NCI-H1105 treated with DMSO at 0.1 percent for 48 hours (cell line): ENCODE measurements around the gene FFAR2.

Experiments used
- DNase-seq: peaks from one replicate; lab custom pipeline; 2025; lab: John Stamatoyannopoulos, UW

Gene FFAR2

GRCh38 chr19:35425682-35426081, 22.4 kb upstream of the FFAR2 start:
- no peak for DNase-seq

DNA sequence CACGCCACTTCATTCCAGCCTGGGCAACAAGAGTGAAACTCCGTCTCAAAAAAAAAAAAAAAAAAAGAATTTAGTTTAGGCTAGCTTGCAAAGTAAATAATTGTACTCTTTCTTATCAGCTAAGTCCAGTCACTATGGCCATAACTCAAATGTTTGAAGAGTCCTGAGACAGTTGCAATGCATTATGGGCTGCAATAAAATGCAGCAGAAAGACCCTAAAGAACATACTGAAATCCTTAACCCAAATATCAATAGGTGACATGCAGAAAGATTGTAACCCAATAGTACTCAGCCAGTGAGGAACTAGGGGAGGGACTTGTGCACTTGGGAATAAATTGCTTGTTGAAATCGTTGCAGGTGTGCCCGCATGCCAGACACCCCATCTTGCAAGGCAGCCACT, 20.9 kb upstream of the FFAR2 start:
- no peak for DNase-seq

GRCh38 chr19:35429698-35430408, 18.2 kb upstream of the FFAR2 start:
- DNase-seq = no peak

DNA sequence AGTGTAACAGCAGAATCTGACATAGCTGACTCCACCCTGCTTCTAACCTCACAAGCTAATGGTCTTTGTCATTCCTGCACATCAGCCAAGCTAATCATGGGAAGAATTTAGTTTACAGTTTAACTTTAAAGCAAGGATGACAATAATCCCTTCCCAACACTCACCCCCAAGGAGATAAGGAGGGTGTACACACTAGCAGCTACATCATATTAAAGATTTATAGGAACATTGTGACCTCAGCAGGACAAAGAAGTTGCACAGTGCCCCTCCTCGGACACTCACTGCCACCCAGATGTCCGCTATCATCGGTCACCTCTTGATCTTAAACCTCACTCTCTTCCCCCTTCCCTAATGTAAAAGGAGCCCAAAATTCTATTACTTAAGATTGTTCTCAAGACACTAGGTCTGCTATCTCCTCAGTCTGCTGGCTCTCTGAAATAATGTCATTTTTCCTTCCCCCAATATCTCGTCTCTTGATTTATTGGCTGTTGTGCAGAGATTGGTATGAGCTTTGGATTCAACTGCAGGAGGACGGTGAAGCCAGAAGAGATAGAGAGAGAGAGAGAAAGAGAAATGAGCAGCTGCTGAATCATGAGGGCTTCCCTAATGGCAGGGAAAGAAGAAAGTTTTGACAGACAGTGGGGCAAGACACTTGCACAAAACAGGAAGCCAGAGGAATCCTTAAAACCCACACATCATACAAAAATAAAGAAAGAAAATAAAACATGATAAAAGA, 17.5 kb upstream of the FFAR2 start:
- DNase-seq = no peak

GRCh38 chr19:35431145-35431807, 16.8 kb upstream of the FFAR2 start:
- no peak for DNase-seq

DNA sequence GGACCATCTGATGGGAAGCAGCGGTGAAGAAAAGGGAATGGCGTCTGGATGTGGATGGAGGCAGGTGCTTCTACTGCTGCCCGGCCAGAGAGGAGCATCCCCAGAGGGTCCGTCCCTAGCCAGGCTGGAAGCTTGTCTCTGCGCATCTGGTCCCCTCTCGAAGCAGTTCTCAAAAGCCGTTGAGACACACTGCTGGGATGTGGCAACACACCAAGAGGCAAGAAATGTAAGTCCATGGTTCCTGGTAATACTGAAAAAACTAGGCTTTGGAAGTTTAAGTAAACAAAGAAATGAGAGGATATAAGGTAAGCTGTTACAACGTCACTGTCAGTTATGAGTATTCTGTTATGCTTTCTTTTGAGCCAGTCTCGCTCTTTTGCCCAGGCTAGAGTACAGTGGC, 15.1 kb upstream of the FFAR2 start:
- no peak for DNase-seq

GRCh38 chr19:35433448-35433847, 14.6 kb upstream of the FFAR2 start:
- DNase-seq = no peak

- no peak for DNase-seq
Measured at GRCh38 chr19:35435896-35436295, 12.2 kb upstream of the FFAR2 start.

GRCh38 chr19:35436477-35437405, 11.3 kb upstream of the FFAR2 start:
- peak; percentile 11 for DNase-seq

- DNase-seq = no peak
Measured at GRCh38 chr19:35437406-35437951, 10.6 kb upstream of the FFAR2 start.

DNA sequence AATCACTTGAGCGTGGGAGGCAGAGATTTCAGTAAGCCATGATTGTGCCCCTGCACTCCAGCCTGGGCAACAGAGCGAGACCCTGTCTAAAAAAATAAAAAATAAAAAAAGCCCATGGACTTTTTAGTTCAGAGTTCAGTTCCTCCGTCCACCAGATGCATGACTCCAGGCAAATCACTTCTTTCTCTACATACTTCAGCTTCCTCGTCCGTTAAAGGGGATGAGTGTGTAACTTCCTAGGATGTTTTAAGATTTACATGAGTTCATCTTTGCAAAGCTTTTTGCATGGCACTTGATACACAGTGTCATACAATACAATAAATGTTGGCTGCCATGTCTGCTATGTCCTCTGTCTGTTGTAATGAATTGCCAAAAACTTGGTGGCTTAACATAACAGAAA, 10.0 kb upstream of the FFAR2 start:
- no peak for DNase-seq

GRCh38 chr19:35438527-35438926, 9.5 kb upstream of the FFAR2 start:
- DNase-seq = no peak

DNA sequence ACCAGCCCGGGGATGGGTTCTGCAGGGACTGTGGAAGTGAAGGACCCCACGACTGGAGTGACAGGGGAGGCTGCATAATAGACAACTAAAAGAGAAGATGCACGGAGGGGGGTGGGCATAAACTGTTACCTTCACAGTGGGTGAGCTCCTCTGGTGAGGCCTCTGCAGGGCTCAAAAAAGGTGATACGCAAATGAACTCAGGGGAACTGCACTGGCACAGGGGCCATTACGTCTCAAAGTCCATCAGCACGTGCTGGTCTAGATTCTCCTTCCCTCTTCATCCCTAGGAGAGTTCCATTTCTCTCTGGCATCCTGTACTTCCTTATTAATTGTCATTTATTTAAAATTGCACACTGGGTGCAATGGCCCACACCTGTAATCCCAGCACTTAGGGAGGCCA, 8.1 kb upstream of the FFAR2 start:
- DNase-seq = no peak

DNA sequence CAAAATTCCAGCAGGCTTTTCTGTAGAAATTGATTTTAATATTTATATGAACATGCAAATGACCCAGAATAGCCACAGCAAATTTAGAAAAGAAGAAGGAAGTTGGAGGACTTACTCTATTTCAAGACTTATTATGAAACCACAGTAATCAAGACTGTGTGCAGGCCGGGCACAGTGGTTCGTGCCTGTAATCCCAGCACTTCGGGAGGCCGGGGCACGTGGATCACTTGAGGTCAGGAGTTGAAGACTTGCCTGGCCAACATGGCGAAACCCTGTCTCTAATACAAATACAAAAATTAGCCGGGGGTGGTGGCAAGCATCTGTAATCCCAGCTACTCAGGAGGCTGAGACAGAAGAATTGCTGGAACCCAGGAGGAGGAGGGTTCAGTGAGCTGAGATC, 6.0 kb upstream of the FFAR2 start:
- DNase-seq = no peak

DNA sequence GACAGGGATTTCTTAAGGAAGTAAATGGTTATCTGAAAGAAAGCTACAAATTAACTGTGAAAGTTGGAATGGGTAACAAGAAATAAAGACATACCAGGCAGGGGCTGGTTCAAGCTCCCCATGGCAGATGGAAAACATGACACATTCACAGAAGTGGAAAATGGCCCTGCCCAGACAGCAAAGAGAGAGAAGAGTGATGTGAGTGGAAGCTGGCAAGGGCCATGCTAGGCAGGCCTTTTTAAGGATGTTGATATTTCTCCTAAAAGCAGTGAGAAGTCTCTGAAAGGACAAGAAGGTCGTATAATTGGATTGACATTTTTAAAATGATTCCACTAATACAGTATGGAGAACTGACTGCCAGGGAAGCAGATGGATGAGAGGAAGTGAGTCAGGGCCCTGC, 3.3 kb upstream of the FFAR2 start:
- no peak for DNase-seq

DNA sequence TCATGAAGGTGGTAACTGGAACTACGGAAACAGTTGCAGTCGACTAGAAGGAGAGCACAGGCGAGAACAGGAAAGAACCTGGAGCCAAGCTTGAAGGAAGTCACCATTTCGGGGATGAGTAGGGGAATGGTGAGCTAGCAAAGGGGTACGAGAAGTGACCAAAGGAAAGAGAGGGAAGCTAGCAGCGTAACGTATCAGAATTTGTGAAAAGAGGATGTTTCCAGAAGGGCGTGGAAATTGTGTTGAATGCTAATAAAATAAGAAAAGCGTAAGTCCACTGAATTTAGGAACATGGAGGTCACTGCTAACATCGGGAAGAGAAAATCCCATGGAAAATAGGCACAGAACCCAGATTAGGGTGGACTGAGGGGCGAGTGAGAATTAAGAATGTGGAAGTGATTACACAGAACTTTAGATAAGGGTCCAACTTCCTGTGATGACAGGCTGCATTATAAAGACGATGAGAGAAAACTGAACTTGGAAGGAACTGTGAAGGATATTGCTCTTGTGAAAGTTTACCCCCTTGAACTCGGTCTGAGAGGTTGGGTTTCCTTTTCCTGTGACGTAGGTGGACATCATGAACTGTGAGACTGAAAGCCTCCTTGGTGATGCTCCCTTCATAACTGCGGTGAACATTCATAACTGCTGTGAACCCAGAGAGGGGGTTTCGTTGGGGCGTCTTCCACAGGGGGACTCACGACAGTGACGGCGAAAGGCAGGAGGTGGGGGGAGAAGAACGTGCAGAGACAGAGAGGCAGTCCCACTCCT, 2.0 kb upstream of the FFAR2 start:
- no peak for DNase-seq

GRCh38 chr19:35449359-35450043, 1.4 kb downstream of the FFAR2 start:
- peak; percentile 73 for DNase-seq

DNA sequence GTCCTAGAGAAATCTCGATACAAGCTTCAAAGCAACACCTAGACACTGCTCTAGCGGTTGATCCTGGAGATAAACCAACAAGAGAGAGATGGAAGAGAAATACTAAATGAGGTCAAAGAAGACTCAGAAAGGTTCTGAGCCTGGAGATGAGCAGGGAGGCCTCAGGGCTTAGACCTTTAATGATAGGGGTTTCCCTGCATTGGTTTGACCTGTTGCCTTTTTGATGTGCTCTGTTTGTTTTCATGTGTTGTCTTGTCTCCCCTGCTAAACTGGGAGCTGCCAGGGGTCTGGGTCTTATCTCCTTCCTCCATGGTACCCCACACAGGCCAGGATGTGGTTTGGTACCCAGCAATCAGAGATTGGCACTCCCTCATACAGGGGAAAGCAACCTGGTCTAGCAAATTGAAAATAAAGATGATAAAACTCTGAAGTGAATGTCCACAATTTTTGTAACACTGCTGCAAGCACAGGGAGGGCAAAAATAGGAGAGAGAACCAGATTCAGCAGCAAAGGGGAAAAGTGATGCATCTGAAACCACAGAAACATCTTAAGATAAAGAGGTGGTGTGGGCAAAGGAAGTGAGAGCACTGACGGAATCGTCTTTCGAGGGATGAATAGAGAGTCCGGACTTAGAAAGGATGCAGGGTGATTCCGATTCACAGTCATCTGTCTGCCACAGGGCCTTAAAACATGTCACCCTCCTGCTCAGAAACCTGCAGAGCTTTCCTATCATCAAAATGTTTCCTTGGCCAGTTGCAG, 3.5 kb downstream of the FFAR2 start:
- DNase-seq = no peak

GRCh38 chr19:35454663-35455062, 6.6 kb downstream of the FFAR2 start:
- DNase-seq = no peak
